NK-92 (cell line): ENCODE measurements around the gene SLC1A4.

Experiments used
- DNase-seq: peaks from one replicate; lab custom pipeline; 2025; ENCODE audit not compliant: unreplicated experiment; lab: John Stamatoyannopoulos, UW

Gene SLC1A4

DNA sequence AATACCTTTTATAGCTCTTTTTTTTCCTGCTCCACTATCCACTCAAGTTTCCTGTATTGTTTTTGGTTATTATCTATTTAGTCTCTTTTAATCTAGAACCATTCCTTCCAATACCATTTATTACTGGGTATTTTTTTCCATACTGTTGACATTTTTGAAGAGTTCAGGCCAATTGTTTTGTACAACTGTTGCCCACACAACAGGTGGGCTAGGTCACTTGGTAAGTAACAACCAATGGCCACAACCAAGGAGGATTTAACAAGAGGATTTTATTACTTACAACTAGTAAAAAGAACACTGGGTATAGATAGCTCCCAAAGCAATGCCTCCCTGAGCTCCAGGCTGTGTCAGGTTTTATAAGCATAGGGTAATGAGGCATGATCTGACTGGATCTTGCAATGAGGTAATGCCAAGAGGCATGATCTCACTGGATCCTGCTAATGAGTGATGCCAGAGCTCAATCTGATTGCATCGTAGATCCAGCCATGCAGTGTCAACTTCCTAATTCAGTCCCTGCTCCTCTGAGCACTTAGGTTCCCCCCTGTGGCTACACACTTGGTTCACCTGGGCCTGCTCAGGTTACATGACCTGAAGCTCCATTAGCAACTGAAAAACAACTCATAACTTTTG lies 59.9 kb downstream of the SLC1A4 start:
- no peak for DNase-seq

DNA sequence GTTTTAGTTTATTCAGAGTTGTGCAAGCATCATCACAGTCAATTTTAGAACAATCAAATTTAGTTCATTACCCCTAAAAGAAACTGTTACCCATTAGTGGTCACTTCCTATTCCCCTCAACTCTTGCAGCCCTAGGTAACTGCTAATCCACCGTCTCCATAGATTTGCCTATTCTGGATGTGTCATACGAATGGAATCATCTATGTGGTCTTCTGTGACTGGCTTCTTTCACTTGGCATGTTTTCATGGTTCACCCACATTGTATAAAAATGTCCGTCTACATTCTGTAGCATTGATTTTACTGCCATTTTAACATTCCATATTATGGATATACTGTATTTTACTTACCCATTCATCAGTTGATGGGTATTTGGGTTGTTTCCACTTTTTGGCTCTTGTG lies 61.7 kb downstream of the SLC1A4 start:
- no peak for DNase-seq

- DNase-seq, result no peak
These were observed 64.0 kb downstream of the SLC1A4 start for GRCh38 chr2:65053199-65053598.

- DNase-seq, result no peak
These were observed 65.7 kb downstream of the SLC1A4 start for GRCh38 chr2:65054749-65055421.

- DNase-seq, result no peak
These were observed 66.4 kb downstream of the SLC1A4 start for GRCh38 chr2:65055422-65056214.

- peak; percentile 63 for DNase-seq
These were observed 67.2 kb downstream of the SLC1A4 start, which contains the start of gene CEP68 for GRCh38 chr2:65056215-65057053. TSS of gene CEP68 (plus strand) at chr2:65056416. CDS start at chr2:65069445, 13,029 bp downstream.

DNA sequence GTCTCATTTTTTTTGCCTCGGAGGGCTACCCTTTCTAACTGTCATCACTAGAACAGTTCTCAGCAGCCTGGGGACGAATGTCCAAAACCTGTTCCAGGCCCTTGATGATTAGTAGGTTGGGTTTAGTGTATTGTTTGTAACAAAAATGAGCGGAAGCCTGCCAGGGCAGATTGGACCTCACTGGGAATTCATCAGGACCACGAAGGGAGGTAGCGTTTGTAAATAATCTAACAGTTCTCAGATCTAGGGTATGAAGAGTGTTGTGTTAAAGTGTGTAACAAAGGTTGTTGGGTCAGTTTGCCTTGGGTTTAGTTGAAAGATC lies 67.8 kb downstream of the SLC1A4 start:
- DNase-seq, result no peak

GRCh38 chr2:65057391-65058052 lies 68.3 kb downstream of the SLC1A4 start:
- no peak for DNase-seq

DNA sequence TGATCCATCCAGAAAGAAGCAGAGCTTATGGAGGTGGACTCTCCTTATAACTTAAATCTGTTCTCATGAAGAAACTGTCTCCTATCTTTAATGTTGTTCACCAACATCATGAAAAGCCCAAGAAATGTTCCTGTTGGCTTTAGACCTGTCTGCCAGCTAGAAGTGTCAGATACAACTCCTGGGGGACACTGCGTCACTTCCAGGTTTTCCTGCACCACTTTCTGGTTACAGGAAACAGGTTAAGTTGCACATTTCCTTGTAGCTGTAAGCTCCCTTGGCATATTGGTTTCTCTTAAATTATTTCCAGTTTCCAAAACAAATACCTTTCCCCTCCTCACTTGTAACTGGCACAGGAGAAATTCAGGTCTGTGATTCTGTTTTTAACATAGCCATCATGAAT lies 69.9 kb downstream of the SLC1A4 start:
- no peak for DNase-seq

GRCh38 chr2:65061146-65061909 lies 72.1 kb downstream of the SLC1A4 start:
- no peak for DNase-seq

DNA sequence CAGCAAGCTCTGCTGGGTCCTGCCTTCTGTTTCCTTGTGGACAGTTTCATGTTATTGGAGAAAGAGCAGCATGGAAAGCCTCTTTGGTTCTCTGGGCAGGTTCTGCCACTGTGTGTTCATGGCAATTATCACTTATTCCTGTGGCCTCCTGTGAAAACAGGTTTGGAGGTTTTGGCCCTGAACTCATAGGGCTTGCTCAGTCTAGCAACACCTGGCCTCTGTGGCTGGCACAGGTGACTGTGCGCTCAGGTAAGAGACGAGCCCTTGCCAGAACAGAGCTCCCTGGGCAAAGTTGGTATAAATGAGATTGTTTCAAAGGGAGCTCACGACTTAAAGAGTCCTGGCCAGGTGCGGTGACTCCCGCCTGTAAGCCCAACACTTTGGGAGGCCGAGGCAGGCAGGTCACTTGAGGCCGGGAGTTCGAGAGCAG lies 72.7 kb downstream of the SLC1A4 start:
- no peak for DNase-seq

GRCh38 chr2:65062843-65063825 lies 73.9 kb downstream of the SLC1A4 start:
- DNase-seq, result no peak

DNA sequence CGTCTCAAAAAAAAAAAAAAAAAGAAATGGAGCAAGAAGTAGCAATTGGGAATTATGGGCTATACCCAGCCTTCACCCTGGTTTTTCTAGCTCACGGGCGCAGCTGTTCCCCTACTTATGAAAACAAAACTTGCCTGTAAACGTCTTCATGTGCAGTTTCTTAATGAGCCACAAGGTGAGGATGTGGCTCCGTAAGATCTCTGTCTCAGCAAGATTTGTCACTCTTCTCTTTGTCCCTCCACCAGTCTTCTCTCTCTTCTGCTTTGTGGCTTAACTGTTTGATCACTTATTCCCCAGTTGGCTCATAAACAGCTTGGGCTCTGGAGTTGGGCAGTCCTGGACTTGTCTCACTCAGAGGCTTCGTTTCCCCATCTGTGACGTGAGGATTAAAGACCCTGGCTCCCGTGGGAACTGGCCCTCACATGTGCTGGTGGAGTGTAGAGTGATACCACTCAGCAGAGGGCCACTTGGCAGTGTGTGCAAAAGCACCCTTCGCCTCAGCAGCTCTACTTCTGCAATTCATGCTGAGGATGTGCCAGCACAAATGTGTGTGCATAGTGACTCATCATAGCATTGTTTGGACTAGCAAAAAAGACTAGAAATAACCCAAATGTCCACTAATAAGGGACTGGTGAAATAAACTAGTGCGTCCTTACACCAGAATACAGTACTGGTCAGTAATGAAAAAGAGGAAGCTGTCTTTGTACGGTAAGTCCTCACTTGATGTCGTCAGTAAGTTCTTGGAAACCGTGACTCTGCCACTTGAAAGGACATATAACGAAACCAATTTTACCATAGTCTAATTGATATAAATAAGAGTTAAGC lies 75.7 kb downstream of the SLC1A4 start:
- no peak for DNase-seq

DNA sequence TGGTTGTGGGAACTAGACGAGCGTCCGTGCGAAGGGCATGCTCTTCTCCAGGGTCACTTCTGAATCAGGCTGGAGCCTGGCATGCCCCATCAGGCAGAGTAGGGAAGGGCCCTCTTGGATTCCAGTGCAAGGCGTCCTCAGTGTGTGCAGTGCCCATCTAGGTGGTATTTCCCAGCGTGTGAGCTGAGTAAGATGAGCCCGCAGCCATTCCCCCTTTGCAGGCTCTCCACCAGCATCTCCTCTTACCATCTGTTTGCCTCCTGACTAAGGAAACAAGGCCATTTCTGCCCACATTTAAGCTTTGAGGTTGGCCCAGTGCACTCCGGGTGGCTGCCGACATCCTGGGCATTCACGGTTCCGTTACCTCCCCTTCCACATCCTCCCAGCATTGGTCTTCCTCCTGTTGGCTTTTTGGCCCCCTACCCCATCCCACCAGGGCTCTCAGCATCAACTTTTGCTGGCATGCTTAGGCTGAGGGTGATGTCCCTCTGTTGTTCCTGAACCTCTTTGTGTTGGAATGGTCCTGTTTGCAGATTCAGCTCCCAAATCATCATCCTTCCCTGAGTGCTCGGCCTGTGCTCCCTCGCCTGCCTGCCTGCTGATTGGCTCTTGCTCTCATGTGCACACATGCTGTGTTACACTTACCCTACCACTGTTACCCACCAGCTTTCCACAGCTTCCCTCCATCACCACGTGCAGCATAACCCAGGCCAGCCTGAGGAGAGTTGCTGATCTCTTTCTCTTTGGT lies 78.8 kb downstream of the SLC1A4 start:
- DNase-seq, result no peak

DNA sequence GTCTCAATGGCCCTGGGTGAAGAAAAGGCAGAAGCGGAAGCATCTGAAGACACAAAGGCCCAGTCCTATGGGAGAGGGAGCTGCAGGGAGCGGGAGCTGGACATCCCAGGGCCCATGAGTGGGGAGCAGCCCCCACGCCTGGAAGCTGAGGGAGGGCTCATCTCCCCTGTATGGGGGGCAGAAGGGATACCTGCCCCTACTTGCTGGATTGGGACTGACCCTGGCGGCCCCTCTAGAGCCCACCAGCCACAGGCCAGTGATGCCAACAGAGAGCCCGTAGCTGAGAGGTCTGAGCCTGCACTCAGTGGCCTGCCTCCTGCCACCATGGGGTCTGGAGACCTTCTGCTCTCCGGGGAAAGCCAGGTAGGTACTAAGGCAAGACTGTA lies 80.2 kb downstream of the SLC1A4 start:
- no peak for DNase-seq

DNA sequence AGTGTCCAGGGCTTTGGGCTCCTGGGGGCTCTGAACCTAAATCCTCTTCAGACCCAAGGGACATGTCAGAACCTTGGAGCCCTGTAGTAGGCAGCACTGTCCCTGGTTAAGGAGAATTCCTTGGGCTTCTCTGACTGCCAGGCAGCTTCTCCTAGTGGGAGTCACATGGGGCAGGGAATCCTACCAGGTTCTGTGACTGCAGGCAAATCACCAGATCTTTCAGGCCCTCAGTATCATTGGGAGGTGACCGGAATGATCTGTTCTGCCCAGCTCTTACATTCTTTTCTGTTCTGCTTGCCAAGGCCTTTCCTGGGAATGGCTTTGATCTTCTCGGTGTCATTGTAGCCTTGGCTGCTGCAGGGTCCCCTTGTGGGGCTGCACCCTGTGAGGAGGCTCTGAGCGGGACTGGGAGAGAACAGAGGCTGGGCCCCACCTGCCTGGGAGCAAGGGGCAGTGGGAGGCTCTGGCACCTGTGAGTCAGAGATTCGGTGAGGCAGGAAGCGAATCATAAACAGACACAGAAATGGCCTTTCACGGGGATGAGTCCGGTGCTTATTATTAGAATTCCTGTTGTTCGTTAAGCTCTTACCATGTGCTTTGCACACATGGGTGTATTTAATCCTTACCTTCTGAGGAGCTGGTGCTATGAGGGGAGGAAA lies 81.1 kb downstream of the SLC1A4 start:
- DNase-seq, result no peak

GRCh38 chr2:65070856-65071255 lies 81.7 kb downstream of the SLC1A4 start:
- DNase-seq, result no peak
